Urinary bladder (tissue), 4 donors: ENCODE data around the gene CNPY2. TPM values are rescaled to one million over a fixed set of nuclear protein-coding genes. Genes with fewer than 3 reads are reported as not detected.
"Not testable (repeated sequence)": the region's sequence is repeated elsewhere in the genome, so short reads cannot be mapped to it uniquely, and the experiment has no call there.

Experiments
- DNase-seq: peaks from one replicate; pipeline ENCODE4 v3.0.0-alpha.2; 2015; ENCODE audit errors: extremely low spot score
- H3K27ac ChIP-seq: one replicate; pipeline ENCODE4 v1.5.1; 2013; ENCODE audit warnings: low read depth, mild to moderate bottlenecking, moderate library complexity
- H3K36me3 ChIP-seq: one replicate; pipeline ENCODE4 v1.6.1; 2013; ENCODE audit warnings: mild to moderate bottlenecking, moderate library complexity; ENCODE audit not compliant: insufficient read depth
- H3K4me1 ChIP-seq: one replicate; pipeline ENCODE4 v1.6.1; 2013; ENCODE audit warnings: mild to moderate bottlenecking, moderate library complexity; ENCODE audit not compliant: insufficient read depth
- H3K4me3 ChIP-seq: one replicate; pipeline ENCODE4 v1.5.1; 2013; ENCODE audit warnings: low read depth, low read length
- WGBS: extraction: QIAGEN DNeasy Blood & Tissue Kit; methylation state at CpG from one replicate; pipeline ENCODE4 v1.1.7; 2013; 5-methylcytosine and 5-hydroxymethylcytosine counted together
- polyA plus RNA-seq: library from polyadenylated mRNA; stranded (reverse); fragments of 200-250 nt; gene quantifications from one replicate; pipeline ENCODE4 v1.2.3, GENCODE V29; 2013
- total RNA-seq: library from RNA; depleted of rRNA; stranded (reverse); fragments of >200 nt; gene quantifications from one replicate; pipeline ENCODE4 v1.2.3, GENCODE V29; 2014
- donor health status: healthy with polysubstance abuse.
- donor health status: healthy.

CNPY2 gene
- total and polyA plus RNA-seq, 2 donors, result 53.8 to 75.6 TPM

- Histone ChIP-seq H3K4me3 (peak overlapping the region; percentile 71), H3K4me1 (no peaks in the 10 kb centered on the region), H3K36me3 (no peaks in the 10 kb centered on the region), H3K27ac (peak overlapping the region; percentile 82)
- DNase-seq, result peak; percentile 2
- 1% methylated on average over 10 of the region's 10 CpGs for WGBS
These were observed 16.4 kb downstream of the CNPY2 start for GRCh38 chr12:56299308-56299852.

GRCh38 chr12:56298828-56299227 lies 17.0 kb downstream of the CNPY2 start:
- WGBS, result 82% methylated on average over 5 of the region's 5 CpGs
- H3K36me3 ChIP-seq, result no peaks in the 10 kb centered on the region
- no peaks in the 10 kb centered on the region for H3K4me1 ChIP-seq
- H3K27ac ChIP-seq, result no peak overlapping the region
- H3K4me3 ChIP-seq, result peak overlapping the region; percentile 71
- no peak for DNase-seq

- whole genome bisulfite sequencing, result 94% methylated on average over 8 of the region's 8 CpGs
- Histone ChIP-seq H3K4me1 (no peaks in the 10 kb centered on the region), H3K36me3 (no peaks in the 10 kb centered on the region), H3K4me3 (no peak overlapping the region), H3K27ac (no peak overlapping the region)
- no peak for DNase-seq
These were observed 18.4 kb downstream of the CNPY2 start for GRCh38 chr12:56297400-56297799.

GRCh38 chr12:56296295-56296694 lies 19.5 kb downstream of the CNPY2 start:
- no peak overlapping the region for H3K4me3 ChIP-seq
- no peak for DNase-seq
- WGBS, result 85% methylated on average over 5 of the region's 5 CpGs
- H3K4me1 ChIP-seq, result no peaks in the 10 kb centered on the region
- no peaks in the 10 kb centered on the region for H3K36me3 ChIP-seq
- no peak overlapping the region for H3K27ac ChIP-seq

GRCh38 chr12:56293795-56294194 lies 22.0 kb downstream of the CNPY2 start:
- Histone ChIP-seq H3K27ac (no peak overlapping the region), H3K4me1 (no peaks in the 10 kb centered on the region), H3K36me3 (no peaks in the 10 kb centered on the region), H3K4me3 (no peak overlapping the region)
- no peak for DNase-seq
- 86% methylated on average over 5 of the region's 5 CpGs for WGBS

GRCh38 chr12:56288705-56289387 lies 26.9 kb downstream of the CNPY2 start:
- H3K36me3 ChIP-seq, result no peaks in the 10 kb centered on the region
- 86% methylated on average over 3 of the region's 3 CpGs for WGBS
- H3K4me1 ChIP-seq, result no peaks in the 10 kb centered on the region
- H3K4me3 ChIP-seq, result no peak overlapping the region
- DNase-seq, result no peak
- H3K27ac ChIP-seq, result no peak overlapping the region

- Histone ChIP-seq H3K36me3 (peaks cover 3% of the 10 kb centered on the region), H3K4me3 (no peak overlapping the region), H3K27ac (no peak overlapping the region), H3K4me1 (no peaks in the 10 kb centered on the region)
- no peak for DNase-seq
- WGBS, result 61% methylated on average over 4 of the region's 4 CpGs
These were observed 29.6 kb downstream of the CNPY2 start for GRCh38 chr12:56286044-56286830.

- H3K4me3 ChIP-seq, DNase-seq, H3K4me1 ChIP-seq, H3K36me3 ChIP-seq, H3K27ac ChIP-seq: not testable (repeated sequence)
- WGBS, result 92% methylated on average over 5 of the region's 5 CpGs
These were observed 31.5 kb downstream of the CNPY2 start for GRCh38 chr12:56284263-56284662.

GRCh38 chr12:56282579-56282978 lies 33.2 kb downstream of the CNPY2 start:
- WGBS, result 94% methylated on average over 2 of the region's 2 CpGs
- no peak overlapping the region for H3K4me3 ChIP-seq
- no peak overlapping the region for H3K27ac ChIP-seq
- DNase-seq, result no peak
- peaks cover 7% of the 10 kb centered on the region for H3K36me3 ChIP-seq
- H3K4me1 ChIP-seq, result no peaks in the 10 kb centered on the region

GRCh38 chr12:56282030-56282429 lies 33.8 kb downstream of the CNPY2 start:
- 74% methylated on average over 6 of the region's 6 CpGs for WGBS
- Histone ChIP-seq H3K4me1 (no peaks in the 10 kb centered on the region), H3K36me3 (peaks cover 7% of the 10 kb centered on the region), H3K27ac (no peak overlapping the region), H3K4me3 (no peak overlapping the region)
- DNase-seq, result no peak

GRCh38 chr12:56280849-56281248 lies 34.9 kb downstream of the CNPY2 start:
- Histone ChIP-seq H3K4me3 (no peak overlapping the region), H3K4me1 (no peaks in the 10 kb centered on the region), H3K36me3 (peaks cover 10% of the 10 kb centered on the region), H3K27ac (no peak overlapping the region)
- no peak for DNase-seq

- DNase-seq, result no peak
- no peak overlapping the region for H3K4me3 ChIP-seq
- H3K27ac ChIP-seq, result no peak overlapping the region
- 96% methylated on average over 3 of the region's 3 CpGs for WGBS
- H3K36me3 ChIP-seq, result peaks cover 14% of the 10 kb centered on the region
- no peaks in the 10 kb centered on the region for H3K4me1 ChIP-seq
These were observed 36.9 kb downstream of the CNPY2 start for GRCh38 chr12:56278905-56279304.

GRCh38 chr12:56274299-56274698 lies 41.5 kb downstream of the CNPY2 start:
- DNase-seq, result no peak
- H3K4me1 ChIP-seq, result no peaks in the 10 kb centered on the region
- no peak overlapping the region for H3K27ac ChIP-seq
- peaks cover 10% of the 10 kb centered on the region for H3K36me3 ChIP-seq
- H3K4me3 ChIP-seq, result no peak overlapping the region
- 96% methylated on average over 2 of the region's 2 CpGs for WGBS

GRCh38 chr12:56272468-56272867 lies 43.3 kb downstream of the CNPY2 start:
- not testable (repeated sequence) for DNase-seq, H3K27ac ChIP-seq, H3K4me3 ChIP-seq, H3K4me1 ChIP-seq
- 81% methylated on average over 2 of the region's 2 CpGs for WGBS
- peaks cover 10% of the 10 kb centered on the region for H3K36me3 ChIP-seq
